CD4-positive, alpha-beta T cell treated with Interleukin-6 for 4 hours (primary cell): Measurements from ENCODE around the gene MT1HL1.
"Not testable (repeated sequence)": the region's sequence is repeated elsewhere in the genome, so short reads cannot be mapped to it uniquely, and the experiment has no call there.

Experiments used
- DNase-seq: peaks from one replicate; pipeline ENCODE4 v3.0.0-alpha.2; 2020; ENCODE audit warnings: mixed read lengths

MT1HL1 gene

GRCh38 chr1:237013608-237014007 is 9.4 kb upstream of the MT1HL1 start:
- no peak for DNase-seq

GRCh38 chr1:237012788-237013383 is 8.6 kb upstream of the MT1HL1 start:
- no peak for DNase-seq

DNA sequence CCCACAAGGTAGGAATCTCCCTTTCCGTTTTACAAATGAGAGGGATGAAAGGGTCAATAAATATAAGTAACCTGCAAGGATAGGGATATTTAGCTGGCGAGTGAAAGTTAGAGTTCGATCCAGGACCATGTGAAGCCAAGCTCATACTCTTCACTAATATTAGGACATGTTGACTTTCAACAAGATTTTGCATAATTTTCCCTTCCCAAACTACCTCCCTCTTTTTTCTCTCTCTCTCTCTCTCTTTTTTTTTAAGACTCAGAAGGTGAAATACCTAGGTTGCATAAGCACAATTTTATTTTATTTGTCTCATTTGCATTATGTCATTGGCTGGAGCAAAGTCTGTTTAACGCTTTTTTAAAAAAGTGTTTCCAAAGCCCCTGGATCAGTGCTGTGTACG is 8.1 kb upstream of the MT1HL1 start:
- DNase-seq, result no peak

GRCh38 chr1:237011432-237011831 is 7.2 kb upstream of the MT1HL1 start:
- no peak for DNase-seq

DNA sequence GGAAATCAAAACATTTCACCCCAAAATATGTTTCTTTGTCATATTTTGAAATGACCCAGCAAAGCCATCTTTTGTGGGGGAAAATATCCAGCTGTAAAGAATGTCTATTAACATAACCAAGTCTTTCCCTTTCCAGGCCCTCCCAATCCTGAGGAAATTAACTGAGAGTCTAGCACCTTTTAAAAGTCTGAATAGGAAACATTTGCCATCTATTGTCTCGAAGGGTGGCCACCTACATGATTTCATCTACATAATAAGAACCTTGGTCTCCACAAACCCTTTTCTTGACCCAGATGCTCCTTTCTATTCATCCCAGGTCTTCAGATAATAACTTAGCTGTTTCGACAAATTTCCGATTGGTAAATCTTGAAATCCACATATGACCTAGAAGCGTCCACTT is 5.4 kb upstream of the MT1HL1 start:
- no peak for DNase-seq

GRCh38 chr1:237007147-237007881 is 3.1 kb upstream of the MT1HL1 start:
- no peak for DNase-seq

DNA sequence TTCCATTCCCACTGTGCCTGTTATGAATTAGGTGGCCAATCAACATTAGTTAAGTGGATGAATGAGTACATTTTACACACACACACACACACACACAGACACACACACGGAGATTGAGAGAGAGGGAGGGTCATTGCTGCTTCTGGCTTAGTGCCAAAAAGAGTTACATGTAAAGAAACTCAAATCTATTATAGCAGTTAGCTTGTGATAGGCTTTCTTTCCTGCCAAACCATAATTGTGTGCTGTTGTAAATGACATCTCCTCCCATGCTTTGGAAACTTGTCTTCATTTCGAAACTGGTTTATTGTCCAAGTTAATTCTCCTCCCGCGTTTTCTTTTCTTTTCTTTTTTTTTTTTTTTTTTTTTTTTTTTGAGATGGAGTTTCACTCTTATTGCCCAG is 1.4 kb upstream of the MT1HL1 start:
- no peak for DNase-seq

DNA sequence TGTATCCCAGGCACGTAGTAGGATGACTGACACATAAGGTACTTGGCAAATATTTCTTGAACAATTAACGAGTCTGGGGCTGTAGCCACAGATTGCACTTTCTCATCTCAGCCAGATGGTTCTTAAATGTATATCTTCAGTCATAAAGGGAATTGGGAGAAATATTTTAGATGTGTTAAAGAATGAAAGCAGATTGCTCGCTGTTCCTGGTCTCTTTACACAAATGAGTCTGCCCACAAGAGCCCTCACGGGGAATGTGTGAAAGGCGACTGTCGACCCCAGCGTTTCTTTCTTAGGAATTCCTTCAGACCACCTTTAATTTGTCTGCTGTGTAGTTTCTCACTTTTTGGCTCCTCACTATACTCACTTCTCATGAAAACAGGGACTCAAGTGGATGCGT is 725 bp downstream of the MT1HL1 start:
- no peak for DNase-seq

GRCh38 chr1:237000191-237000590 is 4.0 kb downstream of the MT1HL1 start:
- no peak for DNase-seq

- no peak for DNase-seq
Measured at GRCh38 chr1:236998546-236998945, 5.7 kb downstream of the MT1HL1 start.

- DNase-seq, result no peak
Measured at GRCh38 chr1:236997882-236998281, 6.4 kb downstream of the MT1HL1 start.

- no peak for DNase-seq
Measured at GRCh38 chr1:236997361-236997760, 6.9 kb downstream of the MT1HL1 start.

DNA sequence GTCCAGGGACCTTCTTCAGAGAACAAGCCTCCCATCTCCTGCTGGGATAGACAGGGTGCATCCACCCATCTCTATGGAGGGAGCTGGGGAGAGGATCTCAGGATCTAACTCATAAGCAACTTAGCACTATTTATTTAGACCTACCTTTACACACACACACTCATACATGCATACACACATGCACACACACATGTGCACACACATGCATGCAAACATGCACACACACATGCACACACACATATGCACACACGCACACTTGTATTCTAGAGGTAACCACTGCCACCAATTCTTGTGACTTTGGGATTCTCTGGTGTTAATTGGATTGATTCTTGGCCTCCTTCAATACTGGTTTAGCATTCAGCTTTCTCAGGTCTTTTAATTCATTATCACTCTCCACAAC is 9.8 kb downstream of the MT1HL1 start:
- DNase-seq, result no peak

- DNase-seq, result no peak
Measured at GRCh38 chr1:236992449-236992848, 11.8 kb downstream of the MT1HL1 start.

- no peak for DNase-seq
Measured at GRCh38 chr1:236990052-236990445, 14.2 kb downstream of the MT1HL1 start.

DNA sequence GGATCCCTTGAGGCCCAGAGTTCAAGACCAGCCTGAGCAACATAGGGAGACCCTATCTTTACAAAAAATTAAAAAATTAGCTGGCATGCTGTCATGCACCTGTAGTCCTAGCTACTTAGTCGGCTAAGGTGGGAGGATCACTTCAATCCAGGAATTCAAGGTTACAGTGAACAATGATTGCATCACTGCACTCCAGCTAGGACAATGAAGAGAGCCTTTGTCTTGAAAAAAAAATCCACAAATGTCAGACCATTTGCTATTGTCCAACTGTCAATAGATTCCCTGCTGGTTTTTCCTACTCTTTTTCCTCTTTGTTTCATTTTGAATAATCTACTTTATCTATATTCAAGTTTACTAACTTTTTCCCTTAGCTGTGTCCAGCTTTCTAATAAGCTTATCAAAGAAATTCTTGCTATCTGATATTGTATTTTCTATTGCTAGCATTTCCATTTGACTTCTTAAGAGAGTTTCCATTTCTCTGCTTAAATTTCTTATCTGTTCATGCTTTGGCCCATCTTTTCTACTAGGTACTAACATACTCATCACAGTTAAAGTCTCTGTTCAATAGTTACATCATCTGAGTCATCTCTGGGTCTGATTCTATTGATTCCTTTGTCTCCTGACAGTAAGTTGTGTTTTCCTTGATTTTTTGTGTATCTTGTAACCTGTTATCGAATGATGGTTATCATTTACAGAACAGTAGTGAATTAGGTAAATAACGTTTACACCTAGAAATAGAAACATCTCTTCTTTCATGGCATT is 14.8 kb downstream of the MT1HL1 start:
- no peak for DNase-seq

DNA sequence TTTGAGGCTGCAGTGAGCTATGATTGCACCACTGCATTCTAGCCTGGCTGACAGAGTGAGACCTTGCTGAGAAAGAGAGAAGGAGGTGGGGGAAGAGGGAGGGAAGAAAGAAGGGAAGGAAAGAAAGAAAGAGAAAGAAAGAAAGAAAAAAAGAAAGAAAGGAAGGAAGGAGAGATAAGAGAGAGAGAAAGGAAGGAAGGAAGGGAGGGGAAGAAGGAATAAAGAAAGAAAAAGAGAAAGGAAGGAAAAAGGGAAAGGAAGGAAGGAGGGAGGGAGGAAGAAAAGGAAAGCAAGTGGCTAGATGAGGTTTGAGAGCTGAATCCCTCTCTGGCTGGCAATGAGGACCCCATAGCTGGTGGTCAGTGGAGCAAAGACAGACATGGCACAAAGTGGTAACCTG is 20.4 kb downstream of the MT1HL1 start:
- no peak for DNase-seq

GRCh38 chr1:236982380-236982779 is 21.9 kb downstream of the MT1HL1 start:
- no peak for DNase-seq

- DNase-seq, result not testable (repeated sequence)
Measured at GRCh38 chr1:236981431-236981830, 22.8 kb downstream of the MT1HL1 start.

DNA sequence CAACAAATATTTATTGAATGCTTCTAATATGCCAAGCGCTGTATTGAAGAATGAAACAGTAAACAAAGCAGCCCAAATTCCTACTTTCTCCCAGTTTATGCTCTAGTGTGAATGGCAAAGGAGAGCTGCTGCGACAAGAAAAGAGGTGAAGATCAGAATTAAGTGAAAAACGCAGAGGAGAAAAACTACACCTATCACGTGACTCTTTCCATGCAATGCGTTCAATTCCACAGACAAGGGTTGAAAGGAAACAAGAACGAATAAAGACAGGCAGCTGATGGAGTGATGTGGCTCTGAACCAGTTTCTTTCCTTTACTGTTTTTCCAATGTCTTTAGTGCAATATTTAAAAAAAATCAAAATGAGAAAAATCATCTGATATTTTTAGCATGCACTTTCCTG is 23.6 kb downstream of the MT1HL1 start:
- DNase-seq, result no peak

DNA sequence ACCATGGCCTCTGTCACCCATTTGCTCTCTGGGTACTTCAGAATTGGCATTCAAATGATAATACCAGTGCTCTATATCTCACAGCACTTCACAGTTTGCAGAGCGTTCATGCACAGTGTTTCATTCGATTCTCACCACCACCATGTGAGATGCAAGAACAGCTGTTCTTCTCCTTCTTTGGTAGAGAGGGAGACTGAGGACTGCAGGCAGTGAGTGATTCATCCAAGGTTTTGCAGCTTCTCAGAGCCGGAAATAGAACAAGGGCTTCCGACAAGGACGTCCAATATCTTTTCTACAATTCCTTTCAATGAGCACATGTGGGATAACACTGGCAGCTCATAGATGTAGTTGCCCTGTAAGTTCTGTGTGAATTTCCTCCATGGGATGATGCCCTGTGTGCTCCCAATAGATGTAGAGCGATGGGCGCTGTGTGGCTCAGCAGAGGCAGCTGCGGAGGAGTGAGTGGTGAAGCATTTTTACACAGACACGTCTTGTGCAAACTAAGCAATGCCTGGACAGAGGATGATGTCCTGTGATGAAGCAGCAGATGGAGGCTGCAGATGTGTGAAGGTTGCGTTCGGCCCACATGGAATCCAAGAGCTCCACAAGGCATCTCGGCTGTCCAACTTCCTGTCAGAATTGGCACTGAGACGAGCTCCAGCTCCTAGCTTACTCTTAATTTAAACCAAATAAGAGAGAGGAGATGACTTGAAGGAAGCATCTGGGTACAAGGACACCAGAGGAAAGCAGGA is 24.9 kb downstream of the MT1HL1 start:
- DNase-seq, result no peak

DNA sequence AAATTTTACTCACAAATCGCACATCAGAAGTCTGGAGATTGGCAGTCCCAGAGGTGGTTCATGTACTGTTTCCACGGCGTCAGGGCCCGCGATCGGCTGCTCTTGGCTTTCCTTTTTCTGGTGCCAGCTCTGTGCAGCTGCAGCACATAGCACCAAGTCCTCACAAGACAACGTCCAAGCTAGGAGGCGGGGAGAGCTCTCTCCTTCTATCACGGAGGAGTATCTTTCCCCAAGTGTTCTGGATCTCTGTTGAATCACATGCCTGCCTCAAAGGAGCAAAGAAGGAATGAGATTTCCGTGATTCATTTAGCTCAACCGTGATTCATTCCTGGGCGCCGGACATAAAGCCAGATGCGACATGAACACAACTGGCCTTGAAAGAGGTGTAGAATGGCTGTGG is 25.5 kb downstream of the MT1HL1 start:
- DNase-seq, result no peak

GRCh38 chr1:236975461-236975860 is 28.8 kb downstream of the MT1HL1 start:
- DNase-seq, result no peak
